ENCODE results near the gene ZNF883.
"Not testable (repeated sequence)": the region's sequence is repeated elsewhere in the genome, so short reads cannot be mapped to it uniquely, and the experiment has no call there.

The ZNF883 gene

GRCh38 chr9:113011911-113012381, at the start of gene ZNF883:
ZNF883 (minus strand) TSS chr9:113012192.
- ChIA-PET CTCF (no interaction called here), POLR2A (no interaction called here)
- peak within 1 kb of the TSS; percentile 49 for H3K4me3 ChIP-seq (ENCODE audit: low read depth, low read length)
- no peak for DNase-seq (ENCODE audit: low read depth, low spot score)
- peak; percentile 9 for TF ChIP-seq CTCF (IDR thresholded peaks at IDR 0.05; ENCODE audit: insufficient read depth, low read length, missing control alignments)

- CTCF ChIA-PET; H3K4me3 ChIP-seq (ENCODE audit: low read depth, low read length); POLR2A ChIA-PET; DNase-seq (ENCODE audit: low read depth, low spot score): not testable (repeated sequence)
Observed at GRCh38 chr9:113061072-113061850, 49.3 kb upstream of the ZNF883 start.

GRCh38 chr9:113059581-113060284, 47.7 kb upstream of the ZNF883 start:
- CTCF ChIA-PET; POLR2A ChIA-PET; DNase-seq (ENCODE audit: low read depth, low spot score): not testable (repeated sequence)
- H3K4me3 ChIP-seq (ENCODE audit: low read depth, low read length), result peak overlapping the region; percentile 32

GRCh38 chr9:113057193-113057592, 45.2 kb upstream of the ZNF883 start:
- DNase-seq (ENCODE audit: low read depth, low spot score), result no peak
- ChIA-PET CTCF (no interaction called here), POLR2A (no interaction called here)
- H3K4me3 ChIP-seq (ENCODE audit: low read depth, low read length), result peak overlapping the region; percentile 85
- no peak for TF ChIP-seq CTCF (IDR thresholded peaks at IDR 0.05; ENCODE audit: insufficient read depth, low read length, missing control alignments)

- CTCF ChIA-PET, result no interaction called here
- peak; percentile 61 for DNase-seq (ENCODE audit: low read depth, low spot score)
- POLR2A ChIA-PET, result no interaction called here
- H3K4me3 ChIP-seq (ENCODE audit: low read depth, low read length), result peak within 1 kb of the TSS; percentile 85
- no peak for TF ChIP-seq CTCF (IDR thresholded peaks at IDR 0.05; ENCODE audit: insufficient read depth, low read length, missing control alignments)
Observed at GRCh38 chr9:113056191-113057106, 44.5 kb upstream of the ZNF883 start, which contains the start of gene ZFP37. ZFP37 (minus strand) TSS chr9:113056724; CDS start chr9:113056688, 36 bp downstream.

- no peak overlapping the region for H3K4me3 ChIP-seq (ENCODE audit: low read depth, low read length)
- TF ChIP-seq CTCF (IDR thresholded peaks at IDR 0.05; ENCODE audit: insufficient read depth, low read length, missing control alignments), result no peak
- CTCF ChIA-PET, result interaction anchor here (1.0 to 1.2 kb wide), 2 partner anchors 140 to 548 kb away, joined by 3 read pairs; no protein-coding TSS in a partner anchor
- POLR2A ChIA-PET, result no interaction called here
- no peak for DNase-seq (ENCODE audit: low read depth, low spot score)
Observed at GRCh38 chr9:113042884-113043657, 31.1 kb upstream of the ZNF883 start.

All from AG04449 (cell line).